Left lobe of liver (tissue), 2 donors: ENCODE data around the gene MACROD2. TPM values are rescaled to one million over a fixed set of nuclear protein-coding genes. Genes with fewer than 3 reads are reported as not detected.

ENCODE experiments used
- ATAC-seq: fragments of 200-7000 bp; cut with Tn5 transposase; one replicate; pipeline ENCODE4 v1.9.1; 2020; ENCODE audit warnings: mild to moderate bottlenecking, moderate library complexity
- DNase-seq: peaks from one replicate; pipeline ENCODE4 v3.0.0-alpha.2; 2020; ENCODE audit warnings: low spot score
- total RNA-seq: library from RNA; stranded (reverse); gene quantifications from one replicate; pipeline ENCODE4 v1.2.1, GENCODE V29; 2021
- donor health status: DM: no; HTN: no; CAD: no; lungs with moderate emphysema.
- donor health status: DM: no; HTN: yes; CAD: no.

MACROD2 gene
- total RNA-seq, 1 donor from 2014 or later: 3.7 TPM

GRCh38 chr20:14723614-14724013 is 728.3 kb downstream of the MACROD2 start:
- DNase-seq (no peak), ATAC-seq (no peak)

DNA sequence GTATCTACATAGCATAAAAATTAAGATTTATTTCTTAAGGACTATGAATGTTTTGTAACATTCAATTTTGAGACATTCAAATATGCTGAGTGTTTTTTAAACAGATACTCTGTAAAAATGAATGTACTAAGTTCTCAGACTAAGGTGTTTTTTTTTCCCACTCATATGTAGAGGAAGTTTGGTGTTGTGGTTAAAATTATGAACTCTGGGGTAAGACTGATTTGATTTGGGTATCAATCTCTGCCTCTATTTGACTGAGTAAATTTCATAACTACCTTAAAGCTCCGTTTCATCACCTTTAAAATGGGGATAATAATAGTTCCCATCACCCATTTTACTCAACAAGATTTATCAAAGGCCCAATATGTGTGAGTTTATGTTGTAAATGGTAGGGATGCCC is 728.7 kb downstream of the MACROD2 start:
- DNase-seq (no peak), ATAC-seq (no peak)

- DNase-seq (no peak), ATAC-seq (no peak)
Measured at GRCh38 chr20:14724468-14724867, 729.2 kb downstream of the MACROD2 start.

- ATAC-seq: no peak
- no peak for DNase-seq
Measured at GRCh38 chr20:14726591-14726990, 731.3 kb downstream of the MACROD2 start.

- ATAC-seq: no peak
- DNase-seq: no peak
Measured at GRCh38 chr20:14727485-14728150, 732.3 kb downstream of the MACROD2 start.

DNA sequence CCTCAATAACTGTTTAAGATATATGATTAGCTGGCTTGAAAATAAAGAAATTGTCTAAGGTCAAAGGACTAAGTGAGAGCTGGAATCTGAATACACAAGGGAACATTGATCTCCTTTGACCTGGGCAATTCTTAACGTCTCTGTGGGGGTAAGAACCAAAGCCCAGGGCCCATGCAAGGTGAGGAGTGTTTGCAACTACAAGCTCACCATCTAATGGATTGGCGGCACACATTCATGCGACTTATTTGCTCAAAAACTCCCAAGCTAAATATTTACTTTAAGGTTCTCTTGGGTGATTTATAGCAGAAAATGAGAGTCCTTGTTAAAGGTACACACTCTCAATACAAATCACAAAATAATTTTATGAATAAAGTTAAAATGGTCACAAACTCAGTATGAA is 734.1 kb downstream of the MACROD2 start:
- no peak for DNase-seq
- peak; percentile 79 for ATAC-seq

DNA sequence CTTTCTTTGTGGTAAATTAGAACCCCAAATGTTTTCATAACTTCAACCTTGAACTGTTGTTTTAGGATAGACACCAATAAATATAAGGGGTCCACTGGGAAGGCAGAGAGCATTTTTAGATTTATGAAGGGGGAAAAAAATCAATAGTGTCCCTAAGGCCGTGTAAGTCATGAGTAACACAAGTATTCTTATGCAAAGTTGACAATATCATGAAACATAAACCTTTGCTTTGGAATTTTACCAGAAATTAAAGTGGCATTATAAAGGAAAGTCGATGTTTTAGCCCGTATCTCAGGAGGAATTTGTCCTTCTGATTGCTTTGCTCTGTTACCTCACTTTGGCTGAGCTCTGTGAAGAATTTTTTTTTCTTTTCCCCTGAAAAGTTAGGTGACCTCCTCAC is 737.0 kb downstream of the MACROD2 start:
- ATAC-seq: peak; percentile 22
- DNase-seq: no peak

GRCh38 chr20:14732996-14733395 is 737.7 kb downstream of the MACROD2 start:
- DNase-seq (no peak), ATAC-seq (peak; percentile 54)

GRCh38 chr20:14740380-14740779 is 745.1 kb downstream of the MACROD2 start:
- no peak for DNase-seq
- no peak for ATAC-seq

GRCh38 chr20:14741616-14742015 is 746.3 kb downstream of the MACROD2 start:
- no peak for DNase-seq
- no peak for ATAC-seq

DNA sequence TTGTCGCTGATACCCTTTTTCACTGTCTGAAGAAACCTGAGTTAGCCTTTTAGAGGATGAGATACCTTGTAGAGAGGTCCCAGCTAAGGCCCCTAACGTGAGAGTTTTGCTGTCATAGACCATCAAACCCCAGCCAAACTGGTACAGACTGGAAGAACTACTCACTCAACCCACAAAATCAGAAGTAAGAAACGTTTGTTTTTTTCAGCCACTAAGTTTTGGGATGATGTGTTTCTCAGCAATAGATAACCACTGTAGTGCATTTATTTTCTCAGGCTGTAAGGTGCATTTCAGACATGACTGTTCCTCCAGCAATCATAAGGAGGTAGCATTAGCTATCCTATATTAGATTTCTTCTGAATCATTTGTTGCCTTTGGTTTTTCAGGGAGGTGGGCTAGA is 749.4 kb downstream of the MACROD2 start:
- DNase-seq (no peak), ATAC-seq (no peak)

- DNase-seq (no peak), ATAC-seq (no peak)
Measured at GRCh38 chr20:14745830-14746229, 750.5 kb downstream of the MACROD2 start.

GRCh38 chr20:14751191-14751590 is 755.9 kb downstream of the MACROD2 start:
- ATAC-seq: no peak
- DNase-seq: no peak

- DNase-seq (peak; percentile 46), ATAC-seq (peak; percentile 27)
Measured at GRCh38 chr20:14757728-14758127, 762.4 kb downstream of the MACROD2 start.

- ATAC-seq (peak; percentile 39), DNase-seq (no peak)
Measured at GRCh38 chr20:14758356-14758755, 763.0 kb downstream of the MACROD2 start.

DNA sequence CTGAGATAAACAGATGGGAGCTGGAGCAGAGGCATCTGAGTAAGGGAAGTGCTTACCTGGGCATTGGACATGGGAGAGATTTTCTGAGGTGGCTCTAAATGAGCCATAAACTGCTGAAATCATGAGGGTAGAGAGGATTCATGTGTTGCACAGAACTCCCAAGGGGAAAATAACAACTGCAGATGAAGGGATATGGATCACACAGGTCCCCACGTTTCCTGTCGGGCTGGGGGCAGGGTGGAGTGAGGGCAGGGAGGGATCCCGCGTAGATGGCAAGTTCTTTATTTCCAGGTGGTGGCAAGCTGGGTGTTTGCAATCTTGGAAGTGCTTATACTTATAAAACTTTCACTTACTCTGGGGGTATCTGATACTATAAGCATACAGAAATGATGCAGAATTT is 764.7 kb downstream of the MACROD2 start:
- ATAC-seq: no peak
- no peak for DNase-seq

GRCh38 chr20:14761903-14762302 is 766.6 kb downstream of the MACROD2 start:
- no peak for ATAC-seq
- no peak for DNase-seq

DNA sequence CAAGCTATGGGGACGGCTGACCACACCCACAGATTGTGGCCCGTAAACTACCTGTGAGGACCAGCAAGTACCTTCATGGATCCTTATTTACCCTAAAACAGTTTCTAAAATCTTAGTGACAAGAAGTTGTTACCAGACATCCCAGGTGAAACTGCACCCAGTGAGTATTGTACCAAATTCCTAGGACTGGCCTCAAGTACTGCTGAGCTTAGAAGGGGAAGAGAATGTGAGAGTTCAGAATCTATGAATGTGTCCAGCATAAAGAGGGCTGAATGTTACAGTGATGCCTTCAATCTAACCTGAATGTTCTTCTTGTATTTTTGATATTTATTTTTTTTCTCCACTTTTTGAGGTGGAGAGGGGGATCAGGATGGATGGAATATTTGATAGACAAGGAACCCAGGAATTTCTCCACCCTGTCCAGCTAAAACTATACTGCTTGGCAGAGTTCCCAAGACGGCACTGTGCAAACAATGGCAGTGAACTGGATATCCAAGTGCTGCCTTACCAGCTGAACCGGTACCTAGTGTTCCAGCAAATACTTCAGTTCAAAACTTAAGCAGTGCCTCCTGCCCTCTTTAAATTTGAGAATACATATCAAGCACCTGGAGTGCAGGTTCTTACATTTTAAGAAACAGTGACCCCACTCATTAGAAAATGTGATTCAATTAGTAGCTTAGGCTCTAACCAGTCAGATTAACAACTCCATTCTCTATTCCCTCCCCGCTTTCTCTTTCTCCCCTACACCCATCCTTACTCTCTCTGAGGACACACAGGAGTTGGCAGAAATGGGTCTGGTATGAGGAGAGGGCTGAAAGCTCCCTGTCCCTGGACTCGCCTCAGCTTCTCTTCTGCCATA is 769.4 kb downstream of the MACROD2 start:
- ATAC-seq: no peak

DNA sequence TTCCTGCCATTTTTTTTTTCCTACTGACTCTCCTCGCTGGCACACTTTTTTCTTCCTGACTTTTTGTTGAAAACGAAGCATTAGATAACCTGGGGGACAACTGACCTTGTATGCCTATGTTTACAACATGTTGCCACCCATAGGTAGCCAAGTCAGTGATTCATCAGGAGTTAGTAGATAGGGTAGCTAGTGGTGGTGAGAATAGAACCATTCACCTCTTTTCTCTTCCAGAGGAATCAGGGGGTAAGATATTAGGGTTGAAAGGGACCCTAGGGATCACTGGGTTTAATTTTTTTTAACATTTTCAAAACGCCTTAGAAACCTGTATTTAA is 770.0 kb downstream of the MACROD2 start:
- no peak for ATAC-seq
- DNase-seq: no peak

More for the DNA sequence above, 769.4 kb downstream of the MACROD2 start:
- no peak for DNase-seq

- ATAC-seq (no peak), DNase-seq (no peak)
Measured at GRCh38 chr20:14773486-14773885, 778.2 kb downstream of the MACROD2 start.

- DNase-seq (peak; percentile 59), ATAC-seq (peak; percentile 75)
Measured at GRCh38 chr20:14775778-14776177, 780.5 kb downstream of the MACROD2 start.

DNA sequence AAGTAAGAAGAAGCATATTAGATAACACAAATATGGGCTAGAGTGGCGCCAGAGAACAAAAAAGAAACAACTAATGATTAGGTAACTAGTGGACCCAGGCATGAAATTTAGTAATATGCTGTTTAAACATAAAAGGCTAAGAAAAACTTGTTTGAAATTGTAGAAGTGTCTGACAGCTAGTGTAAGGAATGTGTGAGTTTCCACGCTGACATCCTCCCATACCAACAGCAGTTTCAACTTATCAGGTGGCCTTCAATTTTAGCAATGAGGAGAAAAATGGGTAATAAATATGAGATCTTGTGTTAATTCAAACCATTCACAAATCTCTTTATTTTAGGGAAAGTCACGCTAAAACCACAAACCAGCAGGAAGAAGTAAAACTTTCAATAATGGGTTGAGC is 782.3 kb downstream of the MACROD2 start:
- no peak for ATAC-seq
- no peak for DNase-seq
